K562 (cell line): Measurements from ENCODE around the gene MRPL55. TPM values are rescaled to one million over a fixed set of nuclear protein-coding genes. Genes with fewer than 3 reads are reported as not detected.

Experiments
- CHD4 ChIP-seq: fragments of 200-600 bp; sonication (generic); IDR thresholded peaks from 3 replicates; pipeline ENCODE4 v1.6.1; 2012; ENCODE audit warnings: low read depth, mild to moderate bottlenecking, mixed read lengths, low read length, inconsistent platforms; ENCODE audit not compliant: insufficient read depth, insufficient replicate concordance, poor library complexity, severe bottlenecking
- DDX20 ChIP-seq: fragments of 450-650 bp; IDR thresholded peaks from 2 replicates; pipeline ENCODE4 v1.6.1; 2016; ENCODE audit warnings: missing genetic modification characterization, low read depth, mild to moderate bottlenecking, missing compliant biosample characterization, moderate library complexity
- HEY1 ChIP-seq: fragments of 250-450 bp; sonication (Bioruptor Pico); IDR thresholded peaks from 2 replicates; pipeline ENCODE4 v1.5.0; 2020; ENCODE audit warnings: mild to moderate bottlenecking, moderate library complexity, borderline replicate concordance
- HNRNPLL ChIP-seq: fragments of 200-400 bp; formaldehyde crosslinking; IDR thresholded peaks from 2 replicates; pipeline ENCODE4 v1.6.1; 2017; ENCODE audit warnings: low read length, low read depth, mild to moderate bottlenecking; ENCODE audit not compliant: poor library complexity, severe bottlenecking
- MCM3 ChIP-seq: fragments of 450-650 bp; IDR thresholded peaks from 2 replicates; pipeline ENCODE4 v1.6.1; 2016
- MEF2D ChIP-seq: conservative IDR thresholded peaks from 2 replicates; pipeline ENCODE4 v1.6.1; 2016; ENCODE audit warnings: low read depth, missing genetic modification characterization, missing compliant biosample characterization
- PHTF2 ChIP-seq: fragments of 250-450 bp; sonication (Bioruptor Pico); IDR thresholded peaks from 2 replicates; pipeline ENCODE4 v1.5.0; 2021; ENCODE audit warnings: mild to moderate bottlenecking
- SAP30 ChIP-seq: fragments of 200-600 bp; sonication (generic); IDR thresholded peaks from 2 replicates; pipeline ENCODE4 v1.6.1; 2012; ENCODE audit warnings: borderline replicate concordance, low read depth, mild to moderate bottlenecking, moderate library complexity, low read length, control low read depth, inconsistent platforms; ENCODE audit not compliant: insufficient read depth, poor library complexity, severe bottlenecking
- ZNF707 ChIP-seq: fragments of 250-450 bp; sonication (Bioruptor Pico); conservative IDR thresholded peaks from 2 replicates; pipeline ENCODE4 v1.8.0; 2022; ENCODE audit warnings: inconsistent platforms, mild to moderate bottlenecking, moderate library complexity
- ZNF830 ChIP-seq: fragments of 250-450 bp; sonication (Bioruptor Pico); IDR thresholded peaks from 2 replicates; pipeline ENCODE4 v1.5.0; 2021; ENCODE audit warnings: mild to moderate bottlenecking
- ZSCAN32 ChIP-seq: fragments of 450-650 bp; formaldehyde crosslinking; IDR thresholded peaks from 2 replicates; pipeline ENCODE4 v1.4.0; 2020; ENCODE audit warnings: mild to moderate bottlenecking, moderate library complexity
- polyA plus RNA-seq, 8 experiments: library from polyadenylated mRNA; depleted of rRNA in 4 of 8; stranded (reverse) in 5 of 8; unstranded in 3 of 8; fragments of >200 nt; fragmentation: Nextera tagmentation in 2 of 8; fragmentation: Illumina TruSeq in 1 of 8; extraction: Ambion mirVana in 2 of 8; extraction: Trizol in 1 of 8; gene quantifications; 2 replicates each; pipeline versions ENCODE4 v1.2.1 to v1.2.3, GENCODE V29; 2011 to 2014; ENCODE audit warnings: inconsistent platforms in 1 of 8, missing spikeins in 1 of 8
- total RNA-seq, 7 experiments: library from RNA; depleted of rRNA in 6 of 7; stranded (reverse); fragments of >200 nt in 6 of 7; fragmentation: Illumina TruSeq in 2 of 7; extraction: Trizol in 2 of 7; gene quantifications; 2 replicates each; pipeline versions ENCODE4 v1.2.1 to v1.2.3, GENCODE V29; 2011 to 2021; ENCODE audit warnings: low replicate concordance in 1 of 7
- TF ChIP-seq, protein P1 (sequence below): fragments of 250-450 bp; sonication (Bioruptor Pico); IDR thresholded peaks from 2 replicates; pipeline ENCODE4 v1.5.1; 2021; ENCODE audit warnings: mild to moderate bottlenecking
- TF ChIP-seq, protein P2 (sequence below), 2 experiments: IDR thresholded peaks; 2 replicates each; pipeline ENCODE4 v1.6.1; 2011; ENCODE audit warnings: borderline replicate concordance in 1 of 2, control low read depth in 1 of 2, low read depth in 1 of 2, low read length in 1 of 2, mild to moderate bottlenecking in 1 of 2, mixed read lengths in 1 of 2, moderate library complexity in 1 of 2; ENCODE audit not compliant: insufficient read depth in 1 of 2, insufficient read length in 1 of 2, poor library complexity in 1 of 2, severe bottlenecking in 1 of 2; ENCODE audit errors: extremely low read depth in 1 of 2
- TF ChIP-seq, protein P3 (sequence below): IDR thresholded peaks from 2 replicates; pipeline ENCODE4 v1.6.1; 2014; ENCODE audit warnings: antibody characterized with exemption
- TF ChIP-seq, protein P4 (sequence below): fragments of 450-650 bp; formaldehyde crosslinking; IDR thresholded peaks from 2 replicates; pipeline ENCODE4 v1.4.0; 2020; ENCODE audit warnings: mild to moderate bottlenecking
- TF ChIP-seq, protein P5 (sequence below): IDR thresholded peaks from 2 replicates; pipeline ENCODE4 v1.6.1; 2011; ENCODE audit not compliant: insufficient read length; ENCODE audit errors: extremely low read depth
- TF ChIP-seq, protein P6 (sequence below): fragments of 450-650 bp; IDR thresholded peaks from 2 replicates; pipeline ENCODE4 v1.6.1; 2016; ENCODE audit warnings: missing biosample characterization, missing genetic modification characterization

The MRPL55 gene
- total and polyA plus RNA-seq, 9 of the 15 experiments (the other 6 are each of a cell fraction or from before 2014, with no cell fraction given): 34.9 to 228 (median 81.0) TPM

DNA sequence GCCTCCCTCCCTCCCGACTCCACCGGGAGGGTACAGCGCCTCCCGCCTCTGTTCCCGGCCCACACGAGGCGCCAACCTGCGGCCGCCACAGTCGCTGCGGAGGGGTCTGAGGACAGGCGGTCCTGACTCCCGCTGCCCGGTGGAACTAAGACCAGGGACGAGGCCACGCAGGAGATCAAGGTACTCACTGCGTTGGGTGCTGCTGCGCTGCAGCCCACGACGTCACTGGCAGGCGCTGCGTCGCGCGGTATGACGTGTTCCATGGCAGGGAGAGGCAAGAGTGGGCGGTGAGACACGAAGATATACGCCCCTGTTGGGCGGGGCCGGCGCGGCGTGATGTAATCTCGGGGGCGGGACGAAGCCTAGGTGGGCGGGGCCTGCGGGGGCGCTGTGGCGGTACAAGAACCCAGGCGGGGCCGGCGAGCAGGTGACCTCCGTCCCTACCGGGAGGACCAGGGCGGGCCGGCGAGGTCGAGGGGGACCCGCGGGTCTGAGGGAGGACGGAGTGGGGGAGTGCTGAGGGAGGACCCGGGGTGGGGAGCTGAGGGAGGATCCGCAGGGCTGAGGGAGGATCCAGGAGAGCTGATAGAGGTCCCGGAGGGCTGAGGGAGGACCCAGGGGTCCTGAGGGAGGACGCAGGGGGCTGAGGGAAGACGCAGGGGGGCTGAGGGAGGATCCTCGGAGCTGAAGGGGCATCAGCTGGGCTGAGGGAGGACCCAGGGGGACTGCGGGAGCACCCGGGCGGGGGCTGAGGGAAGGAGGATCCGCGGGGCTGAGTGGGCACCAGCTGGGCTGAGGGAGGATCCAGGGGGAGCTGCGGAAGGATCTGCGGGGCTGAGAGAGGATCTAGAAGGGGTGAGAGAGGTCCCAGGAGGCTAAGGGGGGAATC is at the start of gene MRPL55 (continued):
- TF ChIP-seq, protein P1, sequence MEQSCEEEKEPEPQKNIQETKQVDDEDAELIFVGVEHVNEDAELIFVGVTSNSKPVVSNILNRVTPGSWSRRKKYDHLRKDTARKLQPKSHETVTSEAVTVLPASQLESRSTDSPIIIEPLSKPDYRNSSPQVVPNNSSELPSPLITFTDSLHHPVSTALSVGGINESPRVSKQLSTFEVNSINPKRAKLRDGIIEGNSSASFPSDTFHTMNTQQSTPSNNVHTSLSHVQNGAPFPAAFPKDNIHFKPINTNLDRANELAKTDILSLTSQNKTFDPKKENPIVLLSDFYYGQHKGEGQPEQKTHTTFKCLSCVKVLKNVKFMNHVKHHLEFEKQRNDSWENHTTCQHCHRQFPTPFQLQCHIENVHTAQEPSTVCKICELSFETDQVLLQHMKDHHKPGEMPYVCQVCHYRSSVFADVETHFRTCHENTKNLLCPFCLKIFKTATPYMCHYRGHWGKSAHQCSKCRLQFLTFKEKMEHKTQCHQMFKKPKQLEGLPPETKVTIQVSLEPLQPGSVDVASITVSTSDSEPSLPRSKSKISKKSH (CRISPR knock-in tag): no peak
- TF ChIP-seq, protein P2, sequence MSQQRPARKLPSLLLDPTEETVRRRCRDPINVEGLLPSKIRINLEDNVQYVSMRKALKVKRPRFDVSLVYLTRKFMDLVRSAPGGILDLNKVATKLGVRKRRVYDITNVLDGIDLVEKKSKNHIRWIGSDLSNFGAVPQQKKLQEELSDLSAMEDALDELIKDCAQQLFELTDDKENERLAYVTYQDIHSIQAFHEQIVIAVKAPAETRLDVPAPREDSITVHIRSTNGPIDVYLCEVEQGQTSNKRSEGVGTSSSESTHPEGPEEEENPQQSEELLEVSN (IDR thresholded peaks at IDR 0.05; ENCODE audit: borderline replicate concordance in 1 of 2, extremely low read depth in 1 of 2, insufficient read depth in 1 of 2, insufficient read length in 1 of 2, low read depth in 1 of 2, low read length in 1 of 2, poor library complexity in 1 of 2, severe bottlenecking in 1 of 2): peak; percentile 33 to 84
- TF ChIP-seq, protein P3, sequence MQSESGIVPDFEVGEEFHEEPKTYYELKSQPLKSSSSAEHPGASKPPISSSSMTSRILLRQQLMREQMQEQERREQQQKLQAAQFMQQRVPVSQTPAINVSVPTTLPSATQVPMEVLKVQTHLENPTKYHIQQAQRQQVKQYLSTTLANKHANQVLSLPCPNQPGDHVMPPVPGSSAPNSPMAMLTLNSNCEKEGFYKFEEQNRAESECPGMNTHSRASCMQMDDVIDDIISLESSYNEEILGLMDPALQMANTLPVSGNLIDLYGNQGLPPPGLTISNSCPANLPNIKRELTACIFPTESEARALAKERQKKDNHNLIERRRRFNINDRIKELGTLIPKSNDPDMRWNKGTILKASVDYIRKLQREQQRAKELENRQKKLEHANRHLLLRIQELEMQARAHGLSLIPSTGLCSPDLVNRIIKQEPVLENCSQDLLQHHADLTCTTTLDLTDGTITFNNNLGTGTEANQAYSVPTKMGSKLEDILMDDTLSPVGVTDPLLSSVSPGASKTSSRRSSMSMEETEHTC: no peak; the same call in 1 of the 2 replicates
- TF ChIP-seq HEY1 (CRISPR knock-in tag) (no peak), ZNF707 (CRISPR knock-in tag) (no peak), HNRNPLL (peak; percentile 32), CHD4 (no peak), MEF2D (no peak), MCM3 (no peak), ZSCAN32 (CRISPR knock-in tag) (no peak), DDX20 (no peak), ZNF830 (CRISPR knock-in tag) (no peak), SAP30 (peak; percentile 79), PHTF2 (no peak)
- TF ChIP-seq, protein P4, sequence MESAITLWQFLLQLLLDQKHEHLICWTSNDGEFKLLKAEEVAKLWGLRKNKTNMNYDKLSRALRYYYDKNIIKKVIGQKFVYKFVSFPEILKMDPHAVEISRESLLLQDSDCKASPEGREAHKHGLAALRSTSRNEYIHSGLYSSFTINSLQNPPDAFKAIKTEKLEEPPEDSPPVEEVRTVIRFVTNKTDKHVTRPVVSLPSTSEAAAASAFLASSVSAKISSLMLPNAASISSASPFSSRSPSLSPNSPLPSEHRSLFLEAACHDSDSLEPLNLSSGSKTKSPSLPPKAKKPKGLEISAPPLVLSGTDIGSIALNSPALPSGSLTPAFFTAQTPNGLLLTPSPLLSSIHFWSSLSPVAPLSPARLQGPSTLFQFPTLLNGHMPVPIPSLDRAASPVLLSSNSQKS: no peak
- TF ChIP-seq, protein P5, sequence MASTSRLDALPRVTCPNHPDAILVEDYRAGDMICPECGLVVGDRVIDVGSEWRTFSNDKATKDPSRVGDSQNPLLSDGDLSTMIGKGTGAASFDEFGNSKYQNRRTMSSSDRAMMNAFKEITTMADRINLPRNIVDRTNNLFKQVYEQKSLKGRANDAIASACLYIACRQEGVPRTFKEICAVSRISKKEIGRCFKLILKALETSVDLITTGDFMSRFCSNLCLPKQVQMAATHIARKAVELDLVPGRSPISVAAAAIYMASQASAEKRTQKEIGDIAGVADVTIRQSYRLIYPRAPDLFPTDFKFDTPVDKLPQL: no peak
- TF ChIP-seq, protein P6, sequence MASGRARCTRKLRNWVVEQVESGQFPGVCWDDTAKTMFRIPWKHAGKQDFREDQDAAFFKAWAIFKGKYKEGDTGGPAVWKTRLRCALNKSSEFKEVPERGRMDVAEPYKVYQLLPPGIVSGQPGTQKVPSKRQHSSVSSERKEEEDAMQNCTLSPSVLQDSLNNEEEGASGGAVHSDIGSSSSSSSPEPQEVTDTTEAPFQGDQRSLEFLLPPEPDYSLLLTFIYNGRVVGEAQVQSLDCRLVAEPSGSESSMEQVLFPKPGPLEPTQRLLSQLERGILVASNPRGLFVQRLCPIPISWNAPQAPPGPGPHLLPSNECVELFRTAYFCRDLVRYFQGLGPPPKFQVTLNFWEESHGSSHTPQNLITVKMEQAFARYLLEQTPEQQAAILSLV: no peak
